GM12874 (cell line): Measurements from ENCODE around the gene ANXA2.

Source experiments
- CTCF ChIP-seq: IDR thresholded peaks from 2 replicates; pipeline ENCODE4 v1.5.1; 2011; ENCODE audit warnings: low read depth, mild to moderate bottlenecking, control low read depth, low read length, moderate library complexity; ENCODE audit not compliant: insufficient read depth

Gene ANXA2

GRCh38 chr15:60326824-60327654, 70.7 kb downstream of the ANXA2 start:
- peak; percentile 76 for TF ChIP-seq CTCF

GRCh38 chr15:60326343-60326742, 71.4 kb downstream of the ANXA2 start:
- no peak for TF ChIP-seq CTCF

GRCh38 chr15:60325905-60326304, 71.9 kb downstream of the ANXA2 start:
- no peak for TF ChIP-seq CTCF

GRCh38 chr15:60324706-60325438, 72.9 kb downstream of the ANXA2 start:
- TF ChIP-seq CTCF = no peak

- no peak for TF ChIP-seq CTCF
Observed at GRCh38 chr15:60323322-60323721, 74.5 kb downstream of the ANXA2 start.

GRCh38 chr15:60320365-60320764, 77.4 kb downstream of the ANXA2 start:
- TF ChIP-seq CTCF = no peak

- no peak for TF ChIP-seq CTCF
Observed at GRCh38 chr15:60318216-60318867, 79.4 kb downstream of the ANXA2 start.
